Spleen (tissue), 7 donors: ENCODE data around the gene SENP7.

Experiments
- POLR2A ChIP-seq, 3 donors: fragments of 450-650 bp; IDR thresholded peaks; one replicate each; pipeline ENCODE4 v1.5.1; 2017; ENCODE audit warnings: antibody characterized with exemption in 3 of 3, mild to moderate bottlenecking in 1 of 3
- POLR2AphosphoS5 ChIP-seq, 3 donors: sonication (generic); formaldehyde crosslinking; IDR thresholded peaks; one replicate each; pipeline ENCODE4 v1.5.1; 2017; ENCODE audit warnings: antibody characterized with exemption in 3 of 3
- TF ChIP-seq, protein P1 (sequence below), 11 experiments: fragments of 200-600 bp in 7 of 11; fragments of 450-650 bp in 4 of 11; sonication (generic) in 4 of 11; IDR thresholded peaks in 8 of 11; conservative IDR thresholded peaks in 3 of 11; 1 replicate in 7 of 11; 2 replicates in 4 of 11; pipeline versions ENCODE4 v1.4.0 to v1.8.0; 2016 to 2021; ENCODE audit warnings: antibody characterized with exemption in 11 of 11, inconsistent platforms in 4 of 11, mild to moderate bottlenecking in 1 of 11
- donor health status: DM: no; HTN: no; CAD: no; lungs with moderate emphysema.
- donor health status: DM: no; HTN: no; CAD: no.
- donor health status: DM: no; HTN: no; CAD: no.

DNA sequence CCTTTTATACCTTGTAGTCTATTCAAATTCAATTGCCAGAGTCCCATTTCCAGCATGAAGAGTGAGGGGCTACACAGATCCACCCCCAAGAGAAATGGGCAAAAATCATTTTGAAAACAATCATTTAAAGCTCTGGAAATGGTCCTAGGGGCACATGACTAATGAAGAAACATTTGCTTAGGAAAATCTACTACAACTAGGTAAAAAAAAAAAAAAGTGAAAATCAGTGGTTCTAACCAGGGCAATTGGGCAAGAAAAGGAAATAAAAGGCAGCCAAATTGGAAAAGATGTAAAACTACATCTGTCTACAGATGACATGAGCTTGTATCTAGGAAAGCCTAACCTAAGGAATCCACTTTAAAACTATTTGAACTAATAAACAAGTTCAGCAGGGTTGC is 202.0 kb downstream of the SENP7 start:
- TF ChIP-seq, protein P1, sequence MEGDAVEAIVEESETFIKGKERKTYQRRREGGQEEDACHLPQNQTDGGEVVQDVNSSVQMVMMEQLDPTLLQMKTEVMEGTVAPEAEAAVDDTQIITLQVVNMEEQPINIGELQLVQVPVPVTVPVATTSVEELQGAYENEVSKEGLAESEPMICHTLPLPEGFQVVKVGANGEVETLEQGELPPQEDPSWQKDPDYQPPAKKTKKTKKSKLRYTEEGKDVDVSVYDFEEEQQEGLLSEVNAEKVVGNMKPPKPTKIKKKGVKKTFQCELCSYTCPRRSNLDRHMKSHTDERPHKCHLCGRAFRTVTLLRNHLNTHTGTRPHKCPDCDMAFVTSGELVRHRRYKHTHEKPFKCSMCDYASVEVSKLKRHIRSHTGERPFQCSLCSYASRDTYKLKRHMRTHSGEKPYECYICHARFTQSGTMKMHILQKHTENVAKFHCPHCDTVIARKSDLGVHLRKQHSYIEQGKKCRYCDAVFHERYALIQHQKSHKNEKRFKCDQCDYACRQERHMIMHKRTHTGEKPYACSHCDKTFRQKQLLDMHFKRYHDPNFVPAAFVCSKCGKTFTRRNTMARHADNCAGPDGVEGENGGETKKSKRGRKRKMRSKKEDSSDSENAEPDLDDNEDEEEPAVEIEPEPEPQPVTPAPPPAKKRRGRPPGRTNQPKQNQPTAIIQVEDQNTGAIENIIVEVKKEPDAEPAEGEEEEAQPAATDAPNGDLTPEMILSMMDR (IDR thresholded peaks at IDR 0.05 in 8 of 11, conservative IDR thresholded peaks at IDR 0.05 in 3 of 11), result no peak
- TF ChIP-seq POLR2A (IDR thresholded peaks at IDR 0.05) (no peak), POLR2AphosphoS5 (IDR thresholded peaks at IDR 0.05) (no peak)
